NT2/D1 (cell line): Measurements from ENCODE around the gene ADGRE3.
A peak's percentile ranks its signal among the peaks of the same experiment; 100 is the strongest.

ENCODE experiments used
- DNase-seq: peaks from one replicate; pipeline ENCODE4 v3.0.0-alpha.2; 2011; ENCODE audit warnings: low read depth, low spot score
- H3K27me3 ChIP-seq: 2 replicates; pipeline ENCODE4 v1.6.0; 2011; ENCODE audit warnings: mild to moderate bottlenecking; ENCODE audit not compliant: insufficient read length, insufficient read depth
- H3K36me3 ChIP-seq: 2 replicates; pipeline ENCODE4 v1.6.1; 2011; ENCODE audit warnings: mild to moderate bottlenecking, low read length, mixed read lengths; ENCODE audit not compliant: insufficient read depth, insufficient read length
- H3K4me1 ChIP-seq: 2 replicates; pipeline ENCODE4 v1.5.1; 2011; ENCODE audit not compliant: insufficient read depth, insufficient read length
- H3K4me3 ChIP-seq: 2 replicates; pipeline ENCODE4 v1.5.1; 2011; ENCODE audit warnings: low read depth; ENCODE audit not compliant: insufficient read length
- H3K9ac ChIP-seq: 2 replicates; pipeline ENCODE4 v1.6.0; 2011; ENCODE audit warnings: low read depth; ENCODE audit not compliant: insufficient read length
- H3K9me3 ChIP-seq: 2 replicates; pipeline ENCODE4 v1.5.1; 2011; ENCODE audit warnings: mild to moderate bottlenecking, low read length; ENCODE audit not compliant: insufficient read depth
- SUZ12 ChIP-seq: IDR thresholded peaks from 2 replicates; pipeline ENCODE4 v1.6.1; 2011; ENCODE audit not compliant: insufficient read length, insufficient read depth; ENCODE audit errors: extremely low read depth
- YY1 ChIP-seq: IDR thresholded peaks from 2 replicates; pipeline ENCODE4 v1.6.1; 2011; ENCODE audit not compliant: insufficient read length, insufficient read depth
- ZNF274 ChIP-seq: IDR thresholded peaks from 2 replicates; pipeline ENCODE4 v1.6.1; 2011; ENCODE audit warnings: mild to moderate bottlenecking, low read depth, low read length

The ADGRE3 gene

DNA sequence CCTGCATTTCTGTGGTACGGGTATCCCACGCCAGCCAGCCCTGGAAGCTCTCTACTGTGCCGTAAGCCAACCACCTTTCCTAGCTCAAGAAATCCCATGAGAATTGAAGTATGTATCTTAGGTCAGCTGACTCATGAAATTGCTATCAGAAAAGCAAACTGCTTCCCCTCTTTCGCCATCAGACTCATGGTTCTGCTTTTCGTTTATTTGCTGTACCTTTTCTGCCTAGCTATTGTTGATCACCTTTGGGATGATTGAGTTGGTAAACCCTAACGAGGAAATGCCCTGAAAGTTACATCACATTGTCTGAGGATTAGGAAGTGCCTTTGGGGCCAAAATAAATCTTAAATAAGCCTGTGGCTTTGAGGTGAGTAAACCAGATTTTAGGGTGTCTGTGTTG, at the start of gene ADGRE3:
Gene ADGRE3 (minus strand): TSS at position 81 of the 400 bp plus-strand sequence. CDS start 74 bp downstream, at position 7.
- no peak within 1 kb of the TSS for H3K9ac ChIP-seq
- H3K4me1 ChIP-seq = no peaks in the 10 kb centered on the region
- DNase-seq = no peak
- no peaks in the 10 kb centered on the region for H3K36me3 ChIP-seq
- no peaks in the 10 kb centered on the region for H3K27me3 ChIP-seq
- TF ChIP-seq SUZ12 = no peak
- TF ChIP-seq YY1 = no peak
- no peak within 1 kb of the TSS for H3K4me3 ChIP-seq
- peaks cover 12% of the 10 kb centered on the region; the same call in 1 of the 2 replicates for H3K9me3 ChIP-seq

GRCh38 chr19:14722127-14722526, 47.5 kb upstream of the ADGRE3 start:
- Histone ChIP-seq H3K36me3 (peaks cover 21% of the 10 kb centered on the region), H3K27me3 (no peaks in the 10 kb centered on the region), H3K9me3 (peaks cover 75% of the 10 kb centered on the region), H3K4me1 (no peaks in the 10 kb centered on the region), H3K4me3 (no peak overlapping the region), H3K9ac (no peak overlapping the region)
- no peak for DNase-seq
- no peak for TF ChIP-seq ZNF274
- TF ChIP-seq SUZ12 = no peak
- no peak for TF ChIP-seq YY1

GRCh38 chr19:14719162-14719561, 44.5 kb upstream of the ADGRE3 start:
- no peaks in the 10 kb centered on the region for H3K27me3 ChIP-seq
- no peak for DNase-seq
- no peaks in the 10 kb centered on the region for H3K4me1 ChIP-seq
- peaks cover 40% of the 10 kb centered on the region for H3K36me3 ChIP-seq
- no peak for TF ChIP-seq ZNF274
- TF ChIP-seq SUZ12 = no peak
- no peak for TF ChIP-seq YY1
- H3K9ac ChIP-seq = no peak overlapping the region
- H3K4me3 ChIP-seq = no peak overlapping the region
- H3K9me3 ChIP-seq = peaks cover 76% of the 10 kb centered on the region

DNA sequence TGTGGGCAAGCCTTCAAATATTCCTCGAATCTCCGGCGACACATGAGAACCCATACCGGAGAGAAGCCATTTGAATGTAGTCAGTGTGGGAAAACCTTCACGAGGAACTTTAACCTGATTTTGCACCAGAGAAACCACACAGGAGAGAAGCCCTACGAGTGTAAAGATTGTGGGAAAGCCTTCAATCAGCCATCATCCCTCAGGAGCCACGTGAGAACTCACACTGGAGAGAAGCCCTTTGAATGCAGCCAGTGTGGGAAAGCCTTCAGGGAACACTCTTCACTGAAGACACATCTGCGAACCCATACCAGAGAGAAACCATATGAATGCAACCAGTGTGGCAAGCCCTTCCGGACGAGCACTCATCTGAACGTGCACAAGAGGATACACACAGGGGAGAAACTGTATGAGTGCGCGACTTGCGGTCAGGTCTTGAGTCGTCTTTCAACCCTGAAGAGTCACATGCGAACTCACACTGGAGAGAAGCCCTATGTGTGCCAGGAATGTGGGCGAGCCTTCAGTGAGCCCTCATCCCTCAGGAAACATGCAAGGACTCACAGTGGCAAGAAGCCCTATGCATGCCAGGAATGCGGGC, 44.0 kb upstream of the ADGRE3 start:
- no peak overlapping the region for H3K4me3 ChIP-seq
- no peaks in the 10 kb centered on the region for H3K4me1 ChIP-seq
- H3K27me3 ChIP-seq = no peaks in the 10 kb centered on the region
- H3K9me3 ChIP-seq = peaks cover 76% of the 10 kb centered on the region
- H3K9ac ChIP-seq = no peak overlapping the region
- no peak for DNase-seq
- peaks cover 40% of the 10 kb centered on the region for H3K36me3 ChIP-seq
- TF ChIP-seq ZNF274 (peak; percentile 98), YY1 (no peak)

DNA sequence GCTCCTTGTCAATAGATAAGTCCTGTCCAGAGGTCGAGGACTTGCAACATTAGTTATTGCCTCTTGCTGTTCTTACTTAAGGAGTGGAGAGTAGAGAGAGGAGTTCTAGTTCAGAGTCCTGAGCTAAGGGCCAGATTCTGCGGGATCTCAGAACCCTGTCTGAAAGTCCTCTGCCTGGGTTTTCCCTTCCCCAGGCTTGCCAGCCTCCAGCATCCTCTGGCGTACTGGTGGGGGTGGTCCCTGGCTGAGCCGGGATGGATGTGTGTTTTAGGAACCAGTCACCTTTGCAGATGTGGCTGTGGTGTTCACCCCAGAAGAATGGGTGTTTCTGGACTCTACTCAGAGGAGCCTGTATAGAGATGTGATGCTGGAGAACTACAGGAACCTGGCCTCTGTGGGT, 41.2 kb upstream of the ADGRE3 start:
- no peaks in the 10 kb centered on the region for H3K27me3 ChIP-seq
- H3K9ac ChIP-seq = no peak overlapping the region
- DNase-seq = no peak
- TF ChIP-seq YY1 (no peak), ZNF274 (no peak), SUZ12 (no peak)
- H3K9me3 ChIP-seq = peaks cover 59% of the 10 kb centered on the region
- no peaks in the 10 kb centered on the region for H3K4me1 ChIP-seq
- H3K36me3 ChIP-seq = peaks cover 40% of the 10 kb centered on the region
- no peak overlapping the region for H3K4me3 ChIP-seq

- no peak for DNase-seq
- TF ChIP-seq YY1 (no peak), ZNF274 (no peak)
- H3K9ac ChIP-seq = no peak overlapping the region
- H3K4me3 ChIP-seq = no peak overlapping the region
- no peaks in the 10 kb centered on the region for H3K27me3 ChIP-seq
- H3K4me1 ChIP-seq = no peaks in the 10 kb centered on the region
- no peaks in the 10 kb centered on the region; the same call in 1 of the 2 replicates for H3K9me3 ChIP-seq
- H3K36me3 ChIP-seq = peaks cover 64% of the 10 kb centered on the region
These were observed 29.8 kb upstream of the ADGRE3 start for GRCh38 chr19:14704450-14704849.

DNA sequence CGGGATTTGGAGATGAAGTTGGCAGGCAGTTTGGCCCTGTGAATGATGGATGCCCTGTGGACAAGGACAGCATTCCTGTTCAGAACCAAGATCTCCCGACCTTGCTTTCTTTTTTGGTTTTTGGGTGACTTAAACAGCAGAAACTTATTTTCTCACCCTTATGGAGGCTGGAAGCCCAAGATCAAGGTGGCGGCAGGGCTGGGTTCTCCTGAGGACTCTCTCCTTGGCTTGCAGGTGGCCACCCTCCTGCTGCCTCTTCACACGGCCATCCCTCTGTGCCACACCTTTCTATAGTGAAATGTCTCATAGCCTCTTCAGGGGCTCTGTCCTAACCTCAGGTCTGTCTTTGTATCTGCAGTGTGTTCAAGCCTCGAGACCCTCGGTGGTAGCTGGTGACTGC, 29.2 kb upstream of the ADGRE3 start:
- TF ChIP-seq YY1 (no peak), ZNF274 (no peak), SUZ12 (no peak)
- no peaks in the 10 kb centered on the region for H3K4me1 ChIP-seq
- no peak overlapping the region for H3K4me3 ChIP-seq
- H3K9ac ChIP-seq = no peak overlapping the region
- no peak for DNase-seq
- H3K27me3 ChIP-seq = no peaks in the 10 kb centered on the region
- H3K36me3 ChIP-seq = peaks cover 65% of the 10 kb centered on the region
- H3K9me3 ChIP-seq = no peaks in the 10 kb centered on the region; the same call in 1 of the 2 replicates
